22Rv1 (cell line): Measurements from ENCODE around the gene CLEC4F.

Experiments
- ZFX ChIP-seq: fragments of 450-650 bp; IDR thresholded peaks from 2 replicates; pipeline ENCODE4 v1.6.1; 2017; ENCODE audit warnings: antibody characterized with exemption, borderline replicate concordance
- TF ChIP-seq, protein P1 (sequence below): fragments of 450-650 bp; IDR thresholded peaks from 2 replicates; pipeline ENCODE4 v1.5.1; 2017; ENCODE audit warnings: mild to moderate bottlenecking

DNA sequence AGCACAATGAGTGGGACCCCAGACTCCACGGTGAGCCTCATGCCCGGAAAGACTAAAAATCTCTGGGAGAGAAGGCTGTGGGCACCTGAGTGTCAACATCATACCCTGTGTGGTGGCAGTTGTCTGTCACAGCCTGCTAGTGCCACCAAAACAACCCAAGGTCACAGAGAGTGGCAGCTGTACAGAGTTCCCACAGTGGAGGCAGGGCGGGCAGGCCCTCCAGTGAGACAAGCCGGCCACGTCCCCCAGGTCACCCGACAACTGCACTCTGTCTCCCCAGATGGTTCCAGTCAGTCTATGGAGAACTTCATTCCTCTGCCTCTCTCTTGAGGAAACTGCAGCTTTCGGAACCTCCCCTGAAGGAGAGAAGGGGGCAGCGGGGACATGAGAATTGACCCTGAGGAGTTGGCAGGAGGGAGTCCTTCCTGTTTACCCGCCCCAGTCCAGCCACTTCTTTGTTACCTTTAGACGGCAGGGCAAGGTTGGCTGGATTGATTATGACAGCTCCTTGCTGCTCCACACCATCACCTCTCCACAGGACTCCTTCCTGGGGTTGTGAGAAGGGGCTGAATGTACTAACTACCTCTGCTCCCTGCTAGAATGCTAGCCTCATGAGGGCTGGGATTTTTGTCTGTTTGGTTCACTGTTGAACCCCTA lies 18.7 kb downstream of the CLEC4F start:
- TF ChIP-seq, protein P1, sequence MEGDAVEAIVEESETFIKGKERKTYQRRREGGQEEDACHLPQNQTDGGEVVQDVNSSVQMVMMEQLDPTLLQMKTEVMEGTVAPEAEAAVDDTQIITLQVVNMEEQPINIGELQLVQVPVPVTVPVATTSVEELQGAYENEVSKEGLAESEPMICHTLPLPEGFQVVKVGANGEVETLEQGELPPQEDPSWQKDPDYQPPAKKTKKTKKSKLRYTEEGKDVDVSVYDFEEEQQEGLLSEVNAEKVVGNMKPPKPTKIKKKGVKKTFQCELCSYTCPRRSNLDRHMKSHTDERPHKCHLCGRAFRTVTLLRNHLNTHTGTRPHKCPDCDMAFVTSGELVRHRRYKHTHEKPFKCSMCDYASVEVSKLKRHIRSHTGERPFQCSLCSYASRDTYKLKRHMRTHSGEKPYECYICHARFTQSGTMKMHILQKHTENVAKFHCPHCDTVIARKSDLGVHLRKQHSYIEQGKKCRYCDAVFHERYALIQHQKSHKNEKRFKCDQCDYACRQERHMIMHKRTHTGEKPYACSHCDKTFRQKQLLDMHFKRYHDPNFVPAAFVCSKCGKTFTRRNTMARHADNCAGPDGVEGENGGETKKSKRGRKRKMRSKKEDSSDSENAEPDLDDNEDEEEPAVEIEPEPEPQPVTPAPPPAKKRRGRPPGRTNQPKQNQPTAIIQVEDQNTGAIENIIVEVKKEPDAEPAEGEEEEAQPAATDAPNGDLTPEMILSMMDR = no peak
- TF ChIP-seq ZFX = no peak
